ENCODE measurements around the gene PER3.
A peak's percentile ranks its signal among the peaks of the same experiment; 100 is the strongest.

The PER3 gene

DNA sequence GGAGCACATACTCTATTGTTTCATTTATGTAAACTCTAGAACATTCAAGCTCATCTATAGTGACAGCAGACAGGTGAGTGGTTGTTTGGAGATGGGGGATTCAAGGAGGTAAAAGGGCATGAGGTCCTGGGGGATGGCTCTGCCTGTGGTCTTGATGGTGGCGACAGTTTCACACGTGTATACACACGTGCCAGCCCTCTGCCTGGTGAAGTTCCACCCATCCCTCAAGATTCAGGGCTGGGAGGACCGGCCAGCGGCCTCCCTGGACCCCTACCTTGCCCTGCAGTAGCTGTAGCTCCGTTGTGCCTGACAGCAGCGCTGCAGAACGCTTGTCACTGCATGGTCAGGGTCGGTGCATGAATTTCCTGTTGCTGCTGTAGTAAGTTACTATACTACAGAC lies 107.7 kb downstream of the PER3 start (continued):
- TF ChIP-seq, protein P1, sequence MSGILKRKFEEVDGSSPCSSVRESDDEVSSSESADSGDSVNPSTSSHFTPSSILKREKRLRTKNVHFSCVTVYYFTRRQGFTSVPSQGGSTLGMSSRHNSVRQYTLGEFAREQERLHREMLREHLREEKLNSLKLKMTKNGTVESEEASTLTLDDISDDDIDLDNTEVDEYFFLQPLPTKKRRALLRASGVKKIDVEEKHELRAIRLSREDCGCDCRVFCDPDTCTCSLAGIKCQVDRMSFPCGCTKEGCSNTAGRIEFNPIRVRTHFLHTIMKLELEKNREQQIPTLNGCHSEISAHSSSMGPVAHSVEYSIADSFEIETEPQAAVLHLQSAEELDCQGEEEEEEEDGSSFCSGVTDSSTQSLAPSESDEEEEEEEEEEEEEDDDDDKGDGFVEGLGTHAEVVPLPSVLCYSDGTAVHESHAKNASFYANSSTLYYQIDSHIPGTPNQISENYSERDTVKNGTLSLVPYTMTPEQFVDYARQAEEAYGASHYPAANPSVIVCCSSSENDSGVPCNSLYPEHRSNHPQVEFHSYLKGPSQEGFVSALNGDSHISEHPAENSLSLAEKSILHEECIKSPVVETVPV (CRISPR knock-in tag; IDR thresholded peaks at IDR 0.05), result no peak
- TF ChIP-seq ZNF70 (CRISPR knock-in tag; IDR thresholded peaks at IDR 0.05) (no peak), ZNF565 (CRISPR knock-in tag; conservative IDR thresholded peaks at IDR 0.05; ENCODE audit: low read depth) (no peak)

- TF ChIP-seq ZNF70 (CRISPR knock-in tag; IDR thresholded peaks at IDR 0.05) (no peak), PATZ1 (CRISPR knock-in tag; IDR thresholded peaks at IDR 0.05; ENCODE audit: borderline replicate concordance) (0 out of 2 replicates have a peak, but pooled peaks have one; percentile 35)
- ATAC-seq, result peak; percentile 92
Measured at GRCh38 chr1:7893529-7894180, 109.6 kb downstream of the PER3 start.
